PC-3 (cell line): ENCODE data around the gene CADPS2. TPM values are rescaled to one million over a fixed set of nuclear protein-coding genes. Genes with fewer than 3 reads are reported as not detected.

Experiments
- ATAC-seq: fragments of 200-7000 bp; cut with Tn5 transposase; 2 replicates; pipeline ENCODE4 v1.9.1; 2020; ENCODE audit warnings: mild to moderate bottlenecking, moderate library complexity
- BruUV-seq: library from RNA; stranded (reverse); fragments of 400-500 nt; replicated peaks from 2 replicates; lab custom pipeline; 2021; lab: Mats Ljungman, UMichigan
- CTCF ChIA-PET: fragments of 300-600 bp; sonication (Branson Sonifier 250); formaldehyde crosslinking; loops from one replicate; lab custom pipeline; 2022; ENCODE audit warnings: antibody characterized with exemption; lab: Charles Lee
- POLR2A ChIA-PET: fragments of 300-600 bp; sonication (Branson Sonifier 250); formaldehyde crosslinking; loops from one replicate; lab custom pipeline; 2022; ENCODE audit warnings: antibody characterized with exemption; ENCODE audit not compliant: unreplicated experiment; lab: Charles Lee
- DNase-seq: peaks from one replicate; pipeline ENCODE4 v3.0.0-alpha.2; 2015
- H2AFZ ChIP-seq: fragments of 300-600 bp; sonication (generic); 2 replicates; pipeline ENCODE4 v1.6.0; 2016; ENCODE audit warnings: antibody characterized with exemption, low read length
- H3F3A ChIP-seq: fragments of 300-600 bp; sonication (generic); one replicate; pipeline ENCODE4 v1.6.0; 2017; ENCODE audit warnings: antibody characterized with exemption, low read length, control low read depth, mild to moderate bottlenecking; ENCODE audit not compliant: unreplicated experiment
- H3K27ac ChIP-seq: fragments of 300-600 bp; sonication (generic); 2 replicates; pipeline ENCODE4 v1.5.1; 2016; ENCODE audit warnings: mild to moderate bottlenecking, low read length
- H3K27me3 ChIP-seq: fragments of 300-600 bp; sonication (generic); 2 replicates; pipeline ENCODE4 v1.6.1; 2016; ENCODE audit warnings: low read length, mixed read lengths
- H3K36me3 ChIP-seq: fragments of 300-600 bp; sonication (generic); 2 replicates; pipeline ENCODE4 v1.6.1; 2016; ENCODE audit warnings: low read depth, mixed run types, low read length, mixed read lengths
- H3K4me1 ChIP-seq: fragments of 300-600 bp; sonication (generic); 2 replicates; pipeline ENCODE4 v1.5.1; 2016; ENCODE audit warnings: low read length; ENCODE audit not compliant: insufficient read depth
- H3K4me2 ChIP-seq: fragments of 300-600 bp; sonication (generic); 2 replicates; pipeline ENCODE4 v1.6.0; 2016; ENCODE audit warnings: low read length
- H3K4me3 ChIP-seq: fragments of 300-600 bp; sonication (generic); 2 replicates; pipeline ENCODE4 v1.5.1; 2016; ENCODE audit warnings: mild to moderate bottlenecking, low read length, mixed read lengths
- H3K79me2 ChIP-seq: fragments of 300-600 bp; sonication (generic); 2 replicates; pipeline ENCODE4 v1.6.1; 2017; ENCODE audit warnings: low read length, mixed read lengths
- H3K9ac ChIP-seq: fragments of 300-600 bp; sonication (generic); 2 replicates; pipeline ENCODE4 v1.6.0; 2016; ENCODE audit warnings: mild to moderate bottlenecking, low read length
- H3K9me2 ChIP-seq: fragments of 300-600 bp; sonication (generic); replicated peaks from 2 replicates; pipeline ENCODE4 v1.6.1; 2016; ENCODE audit warnings: mixed run types, low read length, mixed read lengths
- H3K9me3 ChIP-seq: fragments of 300-600 bp; sonication (generic); 2 replicates; pipeline ENCODE4 v1.6.1; 2016; ENCODE audit warnings: low read length, mixed read lengths
- H4K20me1 ChIP-seq: fragments of 300-600 bp; sonication (generic); 2 replicates; pipeline ENCODE4 v1.6.1; 2016; ENCODE audit warnings: low read length, mixed read lengths
- CTCF ChIP-seq: fragments of 300-600 bp; sonication (generic); conservative IDR thresholded peaks from 2 replicates; pipeline ENCODE4 v1.5.1; 2017; ENCODE audit warnings: antibody characterized with exemption, low read depth, mild to moderate bottlenecking, low read length
- EZH2 ChIP-seq: fragments of 300-600 bp; sonication (generic); IDR thresholded peaks from one replicate; pipeline ENCODE4 v1.6.1; 2017; ENCODE audit warnings: antibody characterized with exemption, mild to moderate bottlenecking, low read length; ENCODE audit not compliant: unreplicated experiment
- EZH2phosphoT487 ChIP-seq: fragments of 300-600 bp; sonication (generic); IDR thresholded peaks from 2 replicates; pipeline ENCODE4 v1.6.1; 2018; ENCODE audit warnings: mild to moderate bottlenecking, antibody characterized with exemption, low read length, borderline replicate concordance
- intact Hi-C: fragments of 100-400 bp; cut with micrococcal nuclease; formaldehyde crosslinking; loops from 2 replicates; pipeline ENCODE4 v1.9.0; 2023
- total RNA-seq: library from RNA; depleted of rRNA; stranded (reverse); fragments of >200 nt; gene quantifications from 2 replicates; pipeline ENCODE4 v1.2.3, GENCODE V29; 2014

The CADPS2 gene
- total RNA-seq, 1 experiment from 2014 or later = 9.4 TPM

- H3K9me3 ChIP-seq = no peaks in the 10 kb centered on the region
- H3K27ac ChIP-seq = no peak overlapping the region
- CTCF ChIA-PET = no interaction called here
- ATAC-seq (no peak), DNase-seq (no peak)
- intact Hi-C loops = no loop called here
- H4K20me1 ChIP-seq = no peaks in the 10 kb centered on the region
- no peaks in the 10 kb centered on the region for H3K36me3 ChIP-seq
- TF ChIP-seq EZH2 (no peak), CTCF (no peak), EZH2phosphoT487 (no peak)
- H3K79me2 ChIP-seq = no peaks in the 10 kb centered on the region
- no peaks in the 10 kb centered on the region for H3K4me1 ChIP-seq
- H3K4me2 ChIP-seq = no peak overlapping the region
- H3K9ac ChIP-seq = no peak overlapping the region
- no peaks in the 10 kb centered on the region for H3F3A ChIP-seq
- POLR2A ChIA-PET = no interaction called here
- H3K9me2 ChIP-seq = no peaks in the 10 kb centered on the region
- no peak overlapping the region for H2AFZ ChIP-seq
- no peak overlapping the region for H3K4me3 ChIP-seq
- BruUV-seq = no TSS peak
- no peaks in the 10 kb centered on the region for H3K27me3 ChIP-seq
Measured at GRCh38 chr7:122521767-122522166, 364.5 kb downstream of the CADPS2 start.

GRCh38 chr7:122520971-122521555 lies 365.2 kb downstream of the CADPS2 start:
- no peaks in the 10 kb centered on the region for H3K4me1 ChIP-seq
- ChIA-PET CTCF (no interaction called here), POLR2A (no interaction called here)
- no peaks in the 10 kb centered on the region for H3K9me2 ChIP-seq
- no peak for DNase-seq
- no peak overlapping the region for H3K4me3 ChIP-seq
- intact Hi-C loops = no loop called here
- H3K9me3 ChIP-seq = no peaks in the 10 kb centered on the region
- ATAC-seq = no peak
- no TSS peak for BruUV-seq
- H3K79me2 ChIP-seq = no peaks in the 10 kb centered on the region
- H3K36me3 ChIP-seq = no peaks in the 10 kb centered on the region
- no peaks in the 10 kb centered on the region for H3F3A ChIP-seq
- H3K27me3 ChIP-seq = no peaks in the 10 kb centered on the region
- H3K9ac ChIP-seq = no peak overlapping the region
- no peak overlapping the region for H3K4me2 ChIP-seq
- H2AFZ ChIP-seq = no peak overlapping the region
- no peak for TF ChIP-seq EZH2phosphoT487
- no peaks in the 10 kb centered on the region for H4K20me1 ChIP-seq
- H3K27ac ChIP-seq = no peak overlapping the region

- no peak overlapping the region for H3K4me2 ChIP-seq
- no peaks in the 10 kb centered on the region for H3K9me2 ChIP-seq
- no peak overlapping the region for H3K4me3 ChIP-seq
- no peaks in the 10 kb centered on the region for H3K9me3 ChIP-seq
- H3K36me3 ChIP-seq = no peaks in the 10 kb centered on the region
- intact Hi-C loops = no loop called here
- TF ChIP-seq CTCF (no peak), EZH2phosphoT487 (no peak), EZH2 (no peak)
- DNase-seq = peak; percentile 27
- ChIA-PET POLR2A (no interaction called here), CTCF (no interaction called here)
- H3K79me2 ChIP-seq = no peaks in the 10 kb centered on the region
- ATAC-seq = no peak
- no peak overlapping the region for H3K9ac ChIP-seq
- no peaks in the 10 kb centered on the region for H3K27me3 ChIP-seq
- no TSS peak for BruUV-seq
- no peaks in the 10 kb centered on the region for H3K4me1 ChIP-seq
- no peaks in the 10 kb centered on the region for H4K20me1 ChIP-seq
- no peaks in the 10 kb centered on the region for H3F3A ChIP-seq
- no peak overlapping the region for H2AFZ ChIP-seq
- no peak overlapping the region for H3K27ac ChIP-seq
Measured at GRCh38 chr7:122518488-122518887, 367.8 kb downstream of the CADPS2 start.
